Measurements from ENCODE around the gene SLC22A3.
"Not testable (repeated sequence)": the region's sequence is repeated elsewhere in the genome, so short reads cannot be mapped to it uniquely, and the experiment has no call there.

Gene SLC22A3

GRCh38 chr6:160442151-160442550, 94.0 kb downstream of the SLC22A3 start:
- DNase-seq (ENCODE audit: low read depth in 2 of 2) = no peak

DNA sequence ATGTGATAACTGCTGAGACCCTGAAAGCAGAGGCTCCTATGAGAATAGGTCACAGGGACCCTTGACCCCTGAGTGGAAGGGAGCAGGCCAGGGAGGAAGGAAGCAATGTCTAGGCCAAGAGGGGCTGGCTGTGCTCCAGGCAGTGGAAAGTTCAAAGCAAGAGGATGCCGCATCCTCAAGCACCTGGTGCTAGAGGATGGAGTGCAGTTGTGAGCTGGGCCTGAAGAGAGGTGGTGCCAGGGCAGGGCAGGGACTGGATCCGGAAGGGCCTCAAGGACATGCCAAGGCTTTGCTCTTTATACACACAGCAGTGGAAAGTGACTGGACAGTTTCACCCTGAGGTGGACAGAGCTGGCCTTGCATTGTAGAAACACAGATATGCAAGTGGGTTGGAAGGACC, 97.0 kb downstream of the SLC22A3 start:
- DNase-seq (ENCODE audit: low read depth in 2 of 2) = no peak

DNA sequence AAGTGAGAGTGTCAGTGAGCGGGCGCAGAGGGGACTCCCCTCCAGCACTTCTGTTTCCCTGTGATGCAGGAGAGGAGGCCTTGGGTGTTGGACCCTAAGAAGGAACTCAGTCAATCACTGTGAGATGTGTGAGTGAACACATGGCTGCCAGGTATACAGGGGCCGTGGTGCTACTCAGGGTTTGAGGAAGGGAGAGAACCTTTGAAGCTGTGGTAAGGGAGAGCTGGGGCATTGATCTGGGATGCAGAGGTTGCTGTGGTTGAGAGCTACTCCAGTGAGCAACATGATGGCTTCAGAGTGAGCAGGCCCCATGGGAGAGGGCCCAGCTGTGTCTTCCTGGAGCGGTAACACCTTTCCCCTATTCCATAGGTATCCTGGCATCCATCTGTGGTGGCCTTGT, 99.2 kb downstream of the SLC22A3 start:
- no peak for DNase-seq (ENCODE audit: low read depth in 2 of 2)

DNA sequence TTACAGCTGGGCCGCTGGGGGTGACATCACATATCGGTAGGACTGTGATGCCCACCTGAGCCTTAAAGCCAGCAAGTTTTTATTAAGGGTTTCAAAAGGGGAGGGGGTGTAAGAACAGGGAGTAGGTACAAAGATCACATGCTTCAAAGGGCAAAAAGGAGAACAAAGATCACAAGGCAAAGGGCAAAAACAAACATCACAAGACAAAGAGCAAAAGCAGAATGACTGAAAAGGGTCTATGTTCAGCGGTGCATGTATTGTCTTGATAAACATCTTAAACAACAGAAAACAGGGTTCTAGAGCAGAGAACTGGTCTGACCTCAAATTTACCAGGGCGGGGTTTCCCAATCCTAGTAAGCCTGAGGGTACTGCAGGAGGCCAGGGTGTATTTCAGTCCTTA, 101.6 kb downstream of the SLC22A3 start:
- DNase-seq (ENCODE audit: low read depth in 2 of 2) = not testable (repeated sequence)

DNA sequence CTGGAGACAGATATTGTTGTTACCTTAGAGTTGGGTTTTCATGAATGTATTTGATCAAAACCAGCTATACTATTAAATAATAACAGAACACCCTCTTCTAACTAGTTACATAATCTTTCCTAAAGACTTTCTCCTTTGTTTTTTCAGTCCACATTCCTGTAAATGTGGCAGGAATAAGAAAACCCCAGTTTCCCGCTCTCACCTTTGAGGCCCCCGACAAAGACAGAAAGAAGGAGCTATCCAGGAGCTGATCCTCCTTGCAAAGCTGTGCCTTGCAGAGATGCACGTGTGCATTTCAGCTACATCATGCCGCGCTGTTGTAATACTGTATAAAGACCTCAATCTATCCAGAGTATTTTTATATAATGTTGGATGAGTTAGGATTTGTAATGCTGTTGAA, 102.7 kb downstream of the SLC22A3 start:
- DNase-seq (ENCODE audit: low read depth in 2 of 2) = no peak

- no peak for DNase-seq (ENCODE audit: low read depth in 2 of 2)
These were observed 106.1 kb downstream of the SLC22A3 start for GRCh38 chr6:160454303-160454702.

DNA sequence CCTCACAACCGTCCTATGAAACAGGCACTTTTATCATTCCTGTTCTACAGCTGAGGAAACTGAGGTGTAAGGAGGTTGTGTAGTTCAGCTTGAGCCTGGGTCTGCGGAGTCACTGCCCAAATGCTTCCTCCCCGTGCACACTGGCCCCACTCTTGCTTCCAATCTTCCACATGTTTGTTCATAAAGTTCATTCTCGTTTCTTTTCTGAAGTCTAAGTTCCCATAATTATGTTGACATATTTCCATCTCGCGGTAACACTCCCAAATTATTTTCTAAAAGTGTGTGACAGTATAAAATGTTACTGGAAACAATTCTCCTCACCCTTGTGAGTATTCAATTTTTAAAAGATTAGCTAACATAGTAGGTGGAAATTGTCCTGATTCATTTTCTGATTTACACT, 106.9 kb downstream of the SLC22A3 start:
- DNase-seq (ENCODE audit: low read depth in 2 of 2) = no peak

DNA sequence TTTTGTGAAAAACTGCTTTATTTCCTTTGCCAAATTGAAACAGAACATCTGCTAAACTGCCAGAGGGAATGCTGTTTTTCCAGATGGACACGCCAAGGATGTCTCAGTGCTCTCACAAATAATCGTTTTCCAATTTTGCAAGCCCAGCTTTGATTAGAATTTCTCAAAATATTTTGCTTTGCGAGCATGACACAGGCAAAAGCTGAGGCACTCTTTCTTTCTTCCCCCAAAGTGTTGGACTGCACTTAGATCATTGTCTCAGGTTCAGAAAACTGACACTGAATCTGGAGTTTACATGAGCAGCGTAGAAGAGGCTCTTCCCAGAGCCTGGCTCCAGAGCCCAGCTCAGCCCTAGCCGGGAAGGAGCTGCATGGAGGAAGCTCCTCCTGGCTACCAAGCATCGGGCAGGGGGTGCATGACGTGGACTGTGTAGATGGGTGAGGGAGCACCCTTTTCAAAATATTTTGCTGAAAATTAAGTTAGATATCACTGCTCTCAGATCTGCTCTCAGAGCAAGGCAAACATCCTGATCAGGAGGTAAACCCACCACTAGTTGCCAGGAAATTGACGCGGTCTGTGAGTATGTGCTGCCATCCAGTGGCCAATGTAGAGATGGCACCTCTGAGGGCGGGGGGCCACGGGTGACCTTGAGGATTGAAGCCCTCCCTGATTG, 107.5 kb downstream of the SLC22A3 start:
- peak; percentile 40 to 55 for DNase-seq (ENCODE audit: low read depth in 2 of 2)

GRCh38 chr6:160456214-160456546, 108.0 kb downstream of the SLC22A3 start:
- DNase-seq (ENCODE audit: low read depth in 2 of 2) = no peak

GRCh38 chr6:160457823-160458222, 109.6 kb downstream of the SLC22A3 start:
- DNase-seq (ENCODE audit: low read depth in 2 of 2) = no peak

GRCh38 chr6:160461641-160462040, 113.5 kb downstream of the SLC22A3 start:
- DNase-seq (ENCODE audit: low read depth in 2 of 2) = no peak

GRCh38 chr6:160462116-160462515, 113.9 kb downstream of the SLC22A3 start:
- no peak for DNase-seq (ENCODE audit: low read depth in 2 of 2)

GRCh38 chr6:160462551-160463109, 114.5 kb downstream of the SLC22A3 start:
- DNase-seq (ENCODE audit: low read depth in 2 of 2) = peak; percentile 29 to 35

DNA sequence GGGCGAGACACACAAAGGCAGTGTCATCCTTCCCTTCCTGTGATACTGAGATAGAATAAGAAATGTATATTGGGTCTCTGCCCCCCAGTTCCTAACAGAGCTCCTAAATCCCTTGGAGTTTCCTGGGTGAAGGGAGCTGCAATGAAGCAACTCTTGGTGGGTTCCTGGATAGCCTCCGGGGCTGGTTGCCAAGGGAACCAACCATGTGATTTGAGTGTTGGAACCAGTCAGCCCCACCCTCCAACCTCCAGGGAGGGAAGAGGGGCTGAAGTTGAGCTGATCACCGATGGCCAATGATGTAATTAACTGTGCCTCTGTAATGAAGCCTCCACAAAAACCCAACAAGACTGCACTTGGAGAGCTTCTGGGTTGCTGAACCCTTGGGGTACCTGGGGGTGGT, 116.6 kb downstream of the SLC22A3 start:
- no peak for DNase-seq (ENCODE audit: low read depth in 2 of 2)

- not testable (repeated sequence) for DNase-seq (ENCODE audit: low read depth in 2 of 2)
These were observed 119.2 kb downstream of the SLC22A3 start for GRCh38 chr6:160467261-160467871.

DNA sequence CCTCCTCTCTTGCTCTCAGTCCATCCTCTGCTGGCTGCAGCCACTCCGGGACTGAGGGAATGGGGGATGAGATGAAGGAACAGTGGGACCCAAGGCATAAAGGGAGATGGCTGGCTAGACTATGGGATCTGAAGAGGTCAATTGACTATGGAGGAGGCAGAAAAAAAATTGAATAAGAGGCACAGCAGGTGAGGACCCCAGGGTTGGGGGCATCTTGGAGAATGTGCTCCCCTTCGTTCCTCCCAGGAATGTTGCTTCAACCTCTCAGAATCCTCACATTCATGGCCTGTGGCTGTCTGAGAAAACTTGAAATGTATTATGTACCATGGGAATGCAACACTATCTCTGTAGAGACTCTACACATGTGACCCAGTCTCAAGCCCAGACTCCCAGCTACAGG, 121.0 kb downstream of the SLC22A3 start:
- no peak for DNase-seq (ENCODE audit: low read depth in 2 of 2)

GRCh38 chr6:160476056-160476455, 127.9 kb downstream of the SLC22A3 start:
- not testable (repeated sequence) for DNase-seq (ENCODE audit: low read depth in 2 of 2)

GRCh38 chr6:160477072-160477471, 128.9 kb downstream of the SLC22A3 start:
- DNase-seq (ENCODE audit: low read depth in 2 of 2) = not testable (repeated sequence)

DNA sequence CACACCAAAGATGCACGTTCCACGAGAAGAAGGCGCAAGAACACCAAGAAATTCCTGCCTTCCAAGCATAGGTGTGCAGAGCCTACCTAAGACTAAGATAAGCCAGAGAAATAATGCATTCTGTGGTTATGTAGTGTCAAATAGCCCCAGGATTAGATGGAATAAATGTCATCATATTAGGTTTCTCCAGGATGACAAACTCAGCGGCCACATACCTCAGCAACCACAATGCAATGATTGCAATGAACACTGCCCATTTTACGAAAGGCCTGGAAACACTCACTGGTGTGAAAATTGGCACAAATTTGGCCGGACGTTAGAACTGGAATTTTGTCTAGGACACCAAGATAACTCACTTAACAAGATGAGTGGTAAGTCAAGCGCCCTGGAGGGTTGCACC, 129.7 kb downstream of the SLC22A3 start:
- DNase-seq (ENCODE audit: low read depth in 2 of 2) = no peak

DNA sequence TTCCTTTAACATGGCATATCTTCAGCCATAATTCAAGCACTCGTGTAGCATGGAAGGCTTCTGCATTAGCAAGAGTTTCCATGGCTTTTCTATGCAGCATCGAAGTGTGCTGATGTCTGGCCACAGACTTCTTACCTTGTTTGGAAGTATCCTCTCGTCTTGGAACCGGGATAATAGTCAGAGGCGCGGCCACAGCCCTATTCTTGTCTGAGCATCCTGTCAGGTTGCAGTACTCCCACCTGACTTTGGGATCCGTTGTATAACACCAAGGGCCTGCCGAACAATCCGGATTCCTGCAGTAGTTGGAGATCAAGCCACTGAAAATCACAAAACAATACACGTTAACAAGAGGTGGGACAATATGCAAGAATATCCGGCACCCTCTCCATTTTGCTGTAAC, 138.9 kb downstream of the SLC22A3 start:
- no peak for DNase-seq (ENCODE audit: low read depth in 2 of 2)

DNA sequence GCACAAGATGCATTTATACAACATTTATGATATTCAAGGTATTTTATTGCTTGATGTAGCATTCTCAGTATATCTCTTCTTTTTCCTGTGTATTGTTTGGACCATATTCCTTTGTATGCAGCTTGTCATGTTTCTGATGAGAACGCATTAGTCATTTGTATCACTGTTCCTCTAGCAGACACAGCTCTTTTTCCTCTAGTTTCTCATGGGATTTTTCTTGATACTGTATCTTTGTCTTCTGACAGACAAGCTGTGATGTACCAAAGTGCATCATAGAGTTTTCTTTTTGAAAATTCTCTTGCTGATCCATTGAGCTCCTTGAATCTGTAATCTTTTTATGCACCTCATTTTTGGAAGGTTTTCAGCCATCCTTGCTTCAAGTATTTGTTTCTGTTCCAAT, 140.9 kb downstream of the SLC22A3 start:
- no peak for DNase-seq (ENCODE audit: low read depth in 2 of 2)

DNA sequence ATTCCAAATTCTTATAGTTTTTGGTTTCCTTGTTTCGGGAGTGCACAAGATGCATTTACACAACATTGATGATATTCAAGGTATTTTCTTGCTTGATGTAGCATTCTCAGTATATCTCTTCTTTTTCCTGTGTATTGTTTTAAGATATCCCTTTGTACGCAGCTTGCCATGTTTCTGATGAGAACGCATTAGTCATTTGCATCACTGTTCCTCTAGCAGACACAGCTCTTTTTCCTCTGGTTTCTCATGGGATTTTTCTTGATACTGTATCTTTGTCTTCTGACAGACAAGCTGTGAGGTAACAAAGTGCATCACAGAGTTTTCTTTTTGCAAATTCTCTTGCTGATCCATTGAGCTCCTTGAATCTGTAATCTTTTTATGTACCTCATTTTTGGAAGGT, 146.4 kb downstream of the SLC22A3 start:
- DNase-seq (ENCODE audit: low read depth in 2 of 2) = no peak

DNA sequence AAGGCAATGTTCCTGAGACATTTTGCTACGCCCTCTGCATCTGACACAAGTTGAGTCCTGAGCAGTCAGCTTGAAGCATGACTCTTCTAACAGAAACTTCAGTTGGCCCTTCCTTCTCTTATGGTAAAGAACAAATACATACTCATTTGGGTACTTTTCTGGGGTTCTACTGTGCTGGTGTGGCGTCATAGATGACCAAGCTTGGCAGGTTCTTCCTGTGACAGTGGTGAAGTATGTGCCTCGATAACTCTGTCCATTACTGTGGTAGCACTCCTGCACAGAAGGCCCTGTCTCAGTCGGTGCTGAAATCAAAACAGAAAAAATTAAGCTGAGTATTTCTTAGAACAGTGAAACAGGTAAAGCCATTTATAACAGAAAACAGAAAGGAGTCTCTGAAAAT, 152.5 kb downstream of the SLC22A3 start:
- DNase-seq (ENCODE audit: low read depth in 2 of 2) = no peak
